ENCODE results near the gene PRR20B.

DNA sequence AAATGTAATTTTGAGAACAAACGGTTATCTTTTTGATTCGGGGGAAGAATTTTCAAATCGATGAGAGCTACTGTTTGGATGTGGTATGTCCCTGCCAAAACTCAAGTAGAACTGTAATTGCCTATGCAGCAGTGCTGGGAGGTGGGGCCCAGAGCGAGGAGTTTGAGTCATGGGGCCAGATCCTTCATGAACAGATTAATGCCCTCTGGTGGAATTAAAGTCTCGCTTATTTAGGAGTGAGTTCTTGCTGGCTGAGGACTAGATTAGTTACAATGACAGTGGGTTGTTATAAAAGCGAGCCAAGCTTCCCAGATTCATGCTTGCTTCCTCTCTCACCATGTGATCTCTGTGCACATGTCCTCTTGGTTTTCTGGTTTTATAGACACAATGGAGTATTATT lies 18.4 kb upstream of the PRR20B start:
- TF ChIP-seq, protein P1, sequence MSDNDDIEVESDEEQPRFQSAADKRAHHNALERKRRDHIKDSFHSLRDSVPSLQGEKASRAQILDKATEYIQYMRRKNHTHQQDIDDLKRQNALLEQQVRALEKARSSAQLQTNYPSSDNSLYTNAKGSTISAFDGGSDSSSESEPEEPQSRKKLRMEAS (IDR thresholded peaks at IDR 0.05; ENCODE audit: low read depth, low read length) = no peak
- TF ChIP-seq CTCF (IDR thresholded peaks at IDR 0.05; ENCODE audit: low read depth, low read length) (no peak), POLR2A (IDR thresholded peaks at IDR 0.05; ENCODE audit: extremely low read depth, insufficient read length) (no peak), MYC (IDR thresholded peaks at IDR 0.05; ENCODE audit: low read depth, low read length) (no peak)

Measured in NB4 (cell line).